H1 (cell line): ENCODE results near the gene ZNF550. TPM values are rescaled to one million over a fixed set of nuclear protein-coding genes. Genes with fewer than 3 reads are reported as not detected.

Experiments
- CTCF ChIA-PET: fragments of 300-600 bp; sonication (Branson Sonifier 250); formaldehyde crosslinking; loops from one replicate; lab custom pipeline; 2021; ENCODE audit not compliant: partially characterized antibody; lab: Charles Lee
- POLR2A ChIA-PET: fragments of 300-600 bp; sonication (Branson Sonifier 250); formaldehyde crosslinking; loops from one replicate; lab custom pipeline; 2021; ENCODE audit warnings: inconsistent platforms; ENCODE audit not compliant: partially characterized antibody; lab: Charles Lee
- DNase-seq, 2 experiments: peaks; one replicate each; pipeline versions ENCODE4 v3.0.0 to v3.0.0-alpha.2; 2010 to 2022; ENCODE audit warnings: low spot score in 2 of 2, low read depth in 1 of 2, mixed read lengths in 1 of 2
- FAIRE-seq: peaks from 2 replicates; lab custom pipeline; 2011; peaks lifted over from hg19 to GRCh38; lab: Jason Lieb, UNC
- H2AFZ ChIP-seq: 2 replicates; pipeline ENCODE4 v1.8.1; 2012; ENCODE audit warnings: low read length, inconsistent platforms
- H2AK5ac ChIP-seq: 2 replicates; pipeline ENCODE4 v1.6.1; 2013; ENCODE audit warnings: low read depth, low read length
- H2BK120ac ChIP-seq: replicated peaks from 2 replicates; pipeline ENCODE3; 2013; ENCODE audit warnings: low read depth, low read length, inconsistent platforms
- H2BK12ac ChIP-seq: 2 replicates; pipeline ENCODE4 v1.6.1; 2013; ENCODE audit warnings: low read depth, low read length
- H2BK15ac ChIP-seq: 2 replicates; pipeline ENCODE4 v1.6.1; 2013; ENCODE audit warnings: low read length
- H2BK20ac ChIP-seq: 2 replicates; pipeline ENCODE4 v1.6.1; 2013; ENCODE audit warnings: low read length
- H2BK5ac ChIP-seq: 2 replicates; pipeline ENCODE4 v1.6.1; 2013; ENCODE audit warnings: low read depth, low read length
- H3K14ac ChIP-seq: 2 replicates; pipeline ENCODE4 v1.6.1; 2013; ENCODE audit warnings: inconsistent platforms; ENCODE audit not compliant: insufficient read length
- H3K18ac ChIP-seq: 2 replicates; pipeline ENCODE4 v1.6.1; 2013; ENCODE audit warnings: low read length; ENCODE audit errors: extremely low read depth
- H3K23ac ChIP-seq: 2 replicates; pipeline ENCODE4 v1.6.1; 2013; ENCODE audit warnings: inconsistent platforms; ENCODE audit not compliant: insufficient read length
- H3K23me2 ChIP-seq: 2 replicates; pipeline ENCODE4 v1.6.1; 2013; ENCODE audit warnings: low read depth, low read length
- H3K27ac ChIP-seq: 2 replicates; pipeline ENCODE4 v1.6.1; 2011; ENCODE audit warnings: low read depth, low read length, inconsistent platforms
- H3K27me3 ChIP-seq, 4 experiments: replicated peaks in 1 of 4; 1 replicate in 1 of 4; 2 replicates in 3 of 4; pipeline versions ENCODE4 v1.6.1 to v1.8.1; 2011 to 2013; ENCODE audit warnings: low read length in 3 of 4, mild to moderate bottlenecking in 3 of 4, inconsistent platforms in 2 of 4, mixed read lengths in 2 of 4, moderate library complexity in 1 of 4; ENCODE audit not compliant: control insufficient read depth in 3 of 4, insufficient read depth in 3 of 4; ENCODE audit errors: extremely low read depth in 1 of 4
- H3K36me3 ChIP-seq, 4 experiments: 2 replicates each; pipeline versions ENCODE4 v1.6.1 to v1.8.1; 2011 to 2013; ENCODE audit warnings: mild to moderate bottlenecking in 4 of 4, low read length in 3 of 4, moderate library complexity in 2 of 4, control low read depth in 1 of 4, inconsistent platforms in 1 of 4; ENCODE audit not compliant: insufficient read depth in 4 of 4, control insufficient read depth in 2 of 4
- H3K4ac ChIP-seq: replicated peaks from 2 replicates; pipeline ENCODE3; 2013; ENCODE audit warnings: low read length, low read depth, mixed read lengths, inconsistent platforms; ENCODE audit not compliant: insufficient read length
- H3K4me1 ChIP-seq, 4 experiments: replicated peaks in 1 of 4; 1 replicate in 1 of 4; 2 replicates in 3 of 4; pipeline versions ENCODE4 v1.6.1 to v1.8.1; 2011 to 2013; ENCODE audit warnings: low read length in 3 of 4, inconsistent platforms in 2 of 4, mixed read lengths in 1 of 4; ENCODE audit not compliant: insufficient read depth in 4 of 4, control insufficient read depth in 3 of 4
- H3K4me2 ChIP-seq, 2 experiments: 2 replicates each; pipeline versions ENCODE4 v1.6.1 to v1.8.1; 2011 to 2013; ENCODE audit warnings: low read depth in 2 of 2, low read length in 2 of 2, control low read depth in 1 of 2, inconsistent platforms in 1 of 2, mild to moderate bottlenecking in 1 of 2; ENCODE audit not compliant: insufficient read depth in 1 of 2
- H3K4me3 ChIP-seq, 4 experiments: fragments of 200-600, 300-600 bp in 1 of 4; sonication (generic), shearing (Covaris generic), sonication (Bioruptor Twin) in 1 of 4; 2 replicates each; pipeline versions ENCODE4 v1.5.1 to v1.8.1; 2011 to 2016; ENCODE audit warnings: low read length in 4 of 4, low read depth in 3 of 4, control low read depth in 2 of 4, inconsistent platforms in 2 of 4, mild to moderate bottlenecking in 2 of 4, mixed read lengths in 1 of 4, moderate library complexity in 1 of 4; ENCODE audit not compliant: insufficient read depth in 2 of 4; ENCODE audit errors: extremely low read depth in 1 of 4
- H3K56ac ChIP-seq: replicated peaks from 2 replicates; pipeline ENCODE3; 2013; ENCODE audit warnings: low read depth, mild to moderate bottlenecking, mixed read lengths, low read length, inconsistent platforms; ENCODE audit not compliant: insufficient read length
- H3K79me1 ChIP-seq: 2 replicates; pipeline ENCODE4 v1.6.1; 2013; ENCODE audit warnings: low read depth, low read length, control low read depth
- H3K79me2 ChIP-seq, 2 experiments: 2 replicates each; pipeline versions ENCODE4 v1.6.1 to v1.8.1; 2012 to 2013; ENCODE audit warnings: low read length in 2 of 2, mild to moderate bottlenecking in 2 of 2, inconsistent platforms in 1 of 2; ENCODE audit not compliant: insufficient read depth in 2 of 2, control insufficient read depth in 1 of 2
- H3K9ac ChIP-seq, 4 experiments: replicated peaks in 1 of 4; 1 replicate in 1 of 4; 2 replicates in 3 of 4; pipeline versions ENCODE4 v1.6.1 to v1.8.1; 2011 to 2013; ENCODE audit warnings: low read depth in 3 of 4, low read length in 3 of 4, control low read depth in 2 of 4, mild to moderate bottlenecking in 2 of 4, moderate library complexity in 2 of 4, inconsistent platforms in 1 of 4; ENCODE audit errors: extremely low read depth in 1 of 4
- H3K9me3 ChIP-seq, 2 experiments: 2 replicates each; pipeline versions ENCODE4 v1.6.1 to v1.8.1; 2012 to 2013; ENCODE audit warnings: mild to moderate bottlenecking in 2 of 2, moderate library complexity in 2 of 2, control low read depth in 1 of 2, inconsistent platforms in 1 of 2, low read depth in 1 of 2, low read length in 1 of 2, mixed read lengths in 1 of 2; ENCODE audit not compliant: insufficient read depth in 2 of 2
- H4K20me1 ChIP-seq, 2 experiments: replicated peaks in 1 of 2; 2 replicates each; pipeline versions ENCODE3 to v1.8.1; 2011 to 2013; ENCODE audit warnings: inconsistent platforms in 2 of 2, low read length in 2 of 2, mild to moderate bottlenecking in 1 of 2; ENCODE audit not compliant: insufficient read depth in 2 of 2, control insufficient read depth in 1 of 2
- H4K5ac ChIP-seq: 2 replicates; pipeline ENCODE4 v1.6.1; 2013; ENCODE audit warnings: low read length, low read depth, mixed read lengths, inconsistent platforms; ENCODE audit not compliant: insufficient read length
- H4K8ac ChIP-seq: 2 replicates; pipeline ENCODE4 v1.8.0; 2013; ENCODE audit warnings: mild to moderate bottlenecking, moderate library complexity, low read length, inconsistent platforms; ENCODE audit not compliant: insufficient read depth; ENCODE audit errors: extremely low read depth
- H4K91ac ChIP-seq: replicated peaks from 2 replicates; pipeline ENCODE3; 2013; ENCODE audit warnings: low read length, mixed read lengths, inconsistent platforms; ENCODE audit not compliant: insufficient read length
- CTCF ChIP-seq, 3 experiments: IDR thresholded peaks; 1 replicate in 2 of 3; 2 replicates in 1 of 3; pipeline versions ENCODE4 v1.5.1 to v1.6.1; 2011; ENCODE audit warnings: low read length in 3 of 3, mild to moderate bottlenecking in 3 of 3, inconsistent platforms in 2 of 3, low read depth in 1 of 3, moderate library complexity in 1 of 3; ENCODE audit not compliant: insufficient read depth in 1 of 3; ENCODE audit errors: control extremely low read depth in 1 of 3
- HDAC2 ChIP-seq, 2 experiments: fragments of 300-600 bp in 1 of 2; sonication (generic) in 1 of 2; IDR thresholded peaks; 2 replicates each; pipeline ENCODE4 v1.6.1; 2011 to 2012; ENCODE audit warnings: low read depth in 2 of 2, low read length in 2 of 2, mild to moderate bottlenecking in 2 of 2, moderate library complexity in 2 of 2, borderline replicate concordance in 1 of 2, inconsistent platforms in 1 of 2
- NANOG ChIP-seq: IDR thresholded peaks from 2 replicates; pipeline ENCODE4 v1.6.1; 2011; ENCODE audit warnings: low read length, low read depth, mild to moderate bottlenecking, inconsistent platforms; ENCODE audit not compliant: insufficient read depth, poor library complexity, severe bottlenecking
- NRF1 ChIP-seq: IDR thresholded peaks from 2 replicates; pipeline ENCODE4 v1.6.1; 2011; ENCODE audit warnings: mild to moderate bottlenecking, low read depth, low read length, improper control_type of control experiment
- POLR2A ChIP-seq, 2 experiments: IDR thresholded peaks; 1 replicate in 1 of 2; 2 replicates in 1 of 2; pipeline ENCODE4 v1.6.1; 2011; ENCODE audit warnings: low read depth in 2 of 2, low read length in 2 of 2, mild to moderate bottlenecking in 2 of 2; ENCODE audit errors: control extremely low read depth in 1 of 2
- POLR2AphosphoS5 ChIP-seq: IDR thresholded peaks from 2 replicates; pipeline ENCODE4 v1.6.1; 2011; ENCODE audit warnings: low read depth, low read length
- RFX5 ChIP-seq: IDR thresholded peaks from 2 replicates; pipeline ENCODE4 v1.6.1; 2011; ENCODE audit warnings: low read depth, low read length, improper control_type of control experiment, borderline replicate concordance
- TEAD4 ChIP-seq: IDR thresholded peaks from 2 replicates; pipeline ENCODE4 v1.6.1; 2012; ENCODE audit warnings: low read depth, low read length, inconsistent platforms, mixed read lengths
- USF2 ChIP-seq: IDR thresholded peaks from 2 replicates; pipeline ENCODE4 v1.6.1; 2011; ENCODE audit warnings: low read length, improper control_type of control experiment
- WGBS, 2 experiments: shearing (Covaris generic) in 1 of 2; methylation state at CpG; one replicate each; pipeline versions ENCODE4 v1.1.6 to v1.1.7; 2013 to 2015; ENCODE audit warnings: low lambda C conversion rate in 2 of 2, mixed read lengths in 2 of 2, inconsistent platforms in 1 of 2, low coverage in 1 of 2, missing lambda C conversion rate in 1 of 2; ENCODE audit not compliant: insufficient replicate concordance in 2 of 2, insufficient coverage in 1 of 2, insufficient read length in 1 of 2; ENCODE audit errors: extremely low coverage in 1 of 2, missing lambda C conversion rate in 1 of 2; 5-methylcytosine and 5-hydroxymethylcytosine counted together
- polyA plus RNA-seq, 7 experiments: library from polyadenylated mRNA; depleted of rRNA in 3 of 7; stranded (reverse) in 5 of 7; unstranded in 2 of 7; fragments of >200 nt in 5 of 7; fragments of 200-250 nt in 2 of 7; gene quantifications; 1 replicate in 5 of 7; 2 replicates in 1 of 7; 4 replicates in 1 of 7; pipeline versions ENCODE4 v1.2.1 to v1.2.3, GENCODE V29; 2011 to 2013; ENCODE audit warnings: missing spikeins in 2 of 7, mixed read lengths in 2 of 7
- total RNA-seq: library from RNA; stranded (reverse); fragmentation: NEBNext Ultra II Directional; extraction: Animal tissue kit (Norgen Biotek cat#: 25700); gene quantifications from 2 replicates; pipeline ENCODE4 v1.2.1, GENCODE V29; 2021

ZNF550 gene
- total and polyA plus RNA-seq, 2 of the 8 experiments (the other 6 are each of a cell fraction or from before 2014, with no cell fraction given) = 4.5 to 10.7 TPM

DNA sequence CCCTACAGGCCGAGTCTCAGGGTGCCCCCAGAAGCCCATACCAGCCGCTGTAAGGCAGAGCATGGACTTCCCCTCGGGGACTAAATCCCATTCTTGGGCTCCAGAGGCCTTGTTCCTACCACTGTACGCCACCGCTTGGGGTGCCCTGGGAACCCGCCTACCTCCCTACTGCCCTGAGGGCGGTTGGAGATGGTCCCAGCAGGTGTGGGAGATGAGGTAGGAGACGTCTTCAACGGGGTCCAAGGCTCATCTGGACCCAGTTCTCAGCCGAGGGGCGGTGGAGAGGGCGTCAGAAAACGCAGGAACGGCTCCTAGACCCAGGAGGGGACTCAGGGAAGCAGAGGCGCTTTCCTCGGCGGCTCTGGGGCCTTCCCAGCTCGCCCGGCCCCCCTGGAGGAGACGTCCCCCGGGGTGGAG lies 23.4 kb upstream of the ZNF550 start:
- Histone ChIP-seq H3K27ac (no peak overlapping the region; the same call in 1 of the 2 replicates), H4K20me1 (no peaks in the 10 kb centered on the region), H3K9me3 (peaks cover 14 to 22% of the 10 kb centered on the region in 2 experiments; a peak in 3 of 4 replicates), H2BK120ac (no peak overlapping the region), H3K23me2 (peaks cover 12% of the 10 kb centered on the region; the same call in 1 of the 2 replicates), H3K27me3 (peaks cover 0 to 5% (median 2%) of the 10 kb centered on the region in 4 experiments; a peak in 2 of 7 replicates), H4K5ac (peak overlapping the region; percentile 27), H2AK5ac (no peak overlapping the region), H3K56ac (no peak overlapping the region), H3K79me1 (peaks cover 17% of the 10 kb centered on the region), H3K9ac (peak overlapping the region in 3 of 4 experiments; percentile 24 to 73 (median 68); a peak in 5 of 7 replicates), H2BK20ac (no peak overlapping the region), H4K91ac (peak overlapping the region; percentile 4), H2BK5ac (no peak overlapping the region; the same call in 1 of the 2 replicates), H3K23ac (no peak overlapping the region), H3K4ac (no peak overlapping the region), H2BK12ac (peak overlapping the region; percentile 30; the same call in 1 of the 2 replicates), H2AFZ (no peak overlapping the region; the same call in 1 of the 2 replicates), H3K4me2 (peak overlapping the region; percentile 81 to 98), H3K4me1 (peaks cover 4 to 13% (median 8%) of the 10 kb centered on the region in 4 experiments; a peak in 6 of 7 replicates), H3K14ac (no peak overlapping the region), H2BK15ac (no peak overlapping the region), H3K79me2 (peaks cover 11 to 39% of the 10 kb centered on the region in 2 experiments), H3K18ac (peak overlapping the region; percentile 26), H4K8ac (peak overlapping the region; percentile 98; the same call in 1 of the 2 replicates), H3K36me3 (peaks cover 7 to 25% (median 16%) of the 10 kb centered on the region in 4 experiments; a peak in 7 of 8 replicates), H3K4me3 (peak overlapping the region; percentile 42 to 95 (median 93))
- DNase-seq (no peak), FAIRE-seq (no peak)
- ChIA-PET POLR2A (interaction anchor here (0.6 to 2.1 kb wide), 14 partner anchors 8 to 247 kb away, joined by 3 to 11 read pairs (median 3); partner anchors contain the start of genes ZNF134, ZNF154, ZNF211 and ZNF530), CTCF (no interaction called here)
- WGBS, 2 experiments = 33% methylated on average over 21 of the region's 21 CpGs; no CpG with 5 or more reads in 1 of the 2 experiments
- no peak for TF ChIP-seq NRF1
- no peak for TF ChIP-seq POLR2AphosphoS5
- no peak for TF ChIP-seq TEAD4
- no peak for TF ChIP-seq NANOG
- TF ChIP-seq HDAC2 (IDR thresholded peaks at IDR 0.05; ENCODE audit: borderline replicate concordance in 1 of 2, low read depth in 2 of 2, low read length in 2 of 2) = no peak
- TF ChIP-seq RFX5 = no peak
- TF ChIP-seq POLR2A (IDR thresholded peaks at IDR 0.05; ENCODE audit: control extremely low read depth in 1 of 2, low read depth in 2 of 2, low read length in 2 of 2) = no peak
- TF ChIP-seq USF2 = no peak
- TF ChIP-seq CTCF (IDR thresholded peaks at IDR 0.05; ENCODE audit: control extremely low read depth in 1 of 3, insufficient read depth in 1 of 3, low read depth in 1 of 3, low read length in 3 of 3) = no peak
